KMS-11 (cell line): Measurements from ENCODE around the gene MRPL46.

Source experiments
- H2AFZ ChIP-seq: fragments of 200-600 bp; sonication (generic); 2 replicates; pipeline ENCODE4 v1.6.1; 2016; ENCODE audit warnings: antibody characterized with exemption, mixed run types, low read depth
- H3K27ac ChIP-seq: fragments of 200-600 bp; sonication (generic); 2 replicates; pipeline ENCODE4 v1.6.1; 2016; ENCODE audit warnings: mild to moderate bottlenecking, mixed run types
- H3K27me3 ChIP-seq: fragments of 200-600 bp; sonication (generic); 2 replicates; pipeline ENCODE4 v1.6.1; 2017; ENCODE audit warnings: mild to moderate bottlenecking, low read depth, mixed run types, moderate library complexity; ENCODE audit not compliant: insufficient read depth
- H3K36me3 ChIP-seq: fragments of 200-600 bp; sonication (generic); 2 replicates; pipeline ENCODE4 v1.6.1; 2017; ENCODE audit warnings: mild to moderate bottlenecking, mixed run types; ENCODE audit not compliant: insufficient read depth
- H3K4me1 ChIP-seq: fragments of 200-600 bp; sonication (generic); 2 replicates; pipeline ENCODE4 v1.6.1; 2016; ENCODE audit warnings: mild to moderate bottlenecking, low read depth, mixed run types; ENCODE audit not compliant: poor library complexity, severe bottlenecking
- H3K4me2 ChIP-seq: fragments of 200-600 bp; sonication (generic); 2 replicates; pipeline ENCODE4 v1.7.0; 2016; ENCODE audit warnings: mild to moderate bottlenecking, mixed run types
- H3K4me3 ChIP-seq: fragments of 200-600 bp; sonication (generic); IDR thresholded peaks from 2 replicates; pipeline ENCODE4 v1.6.1; 2017; ENCODE audit warnings: low read depth, low read length, mixed read lengths; ENCODE audit not compliant: insufficient read depth
- H3K79me2 ChIP-seq: fragments of 200-600 bp; sonication (generic); 2 replicates; pipeline ENCODE4 v1.6.1; 2016; ENCODE audit warnings: low read depth, mixed run types; ENCODE audit not compliant: insufficient read depth
- H3K9ac ChIP-seq: fragments of 200-600 bp; sonication (generic); 2 replicates; pipeline ENCODE4 v1.6.1; 2016; ENCODE audit warnings: mild to moderate bottlenecking, mixed run types
- H4K20me1 ChIP-seq: fragments of 200-600 bp; sonication (generic); 2 replicates; pipeline ENCODE4 v1.6.1; 2016; ENCODE audit warnings: mild to moderate bottlenecking, mixed run types; ENCODE audit not compliant: insufficient read depth
- CTCF ChIP-seq: fragments of 200-600 bp; sonication (generic); conservative IDR thresholded peaks from 2 replicates; pipeline ENCODE4 v1.6.1; 2017; ENCODE audit warnings: low read depth, mild to moderate bottlenecking, antibody characterized with exemption, low read length, moderate library complexity, mixed read lengths

The MRPL46 gene

DNA sequence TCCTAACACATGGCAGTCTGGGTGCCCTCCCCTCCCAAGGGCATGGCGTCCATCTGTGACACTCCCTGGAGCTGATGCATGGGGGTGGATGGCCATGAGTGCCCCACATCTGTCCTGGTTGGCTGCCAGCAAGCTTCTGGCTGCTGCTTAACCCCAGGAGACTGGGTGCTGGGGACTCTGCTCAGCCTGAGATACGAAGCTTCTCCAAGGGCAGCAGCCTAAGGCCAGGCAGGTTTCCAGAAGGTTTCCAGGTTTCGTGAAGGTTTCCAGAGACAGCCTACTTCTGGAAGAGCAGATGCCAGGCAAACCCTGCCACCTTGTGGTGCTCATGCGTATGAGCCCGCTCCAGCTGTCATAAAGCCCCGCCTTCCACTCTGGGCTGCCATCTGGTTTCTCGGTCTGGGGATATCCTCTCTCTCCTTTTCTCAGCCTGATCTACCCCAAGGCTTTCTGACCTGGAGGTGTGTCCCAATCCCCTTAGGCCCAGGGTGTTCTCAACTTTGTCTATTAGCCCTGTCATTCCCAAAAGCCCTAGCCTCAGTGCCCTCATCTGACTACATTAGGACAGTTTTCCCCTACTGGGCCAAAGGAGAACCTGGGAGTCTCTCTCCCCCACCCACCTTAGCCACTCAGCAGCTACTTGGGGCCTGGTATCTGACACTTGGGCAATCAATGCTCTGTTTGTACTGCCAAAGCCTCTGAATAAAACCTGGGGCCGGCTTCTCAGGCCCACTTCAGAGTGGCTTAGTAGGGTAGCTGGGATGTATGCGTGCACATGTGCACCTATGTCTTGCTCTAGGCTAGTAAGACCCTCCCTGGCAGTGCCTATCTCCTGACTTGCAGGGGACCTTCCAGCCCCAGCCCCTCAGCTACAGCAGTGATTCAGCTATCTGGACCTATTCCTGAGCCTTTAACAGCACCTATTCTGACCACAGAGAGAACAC, 12.0 kb downstream of the MRPL46 start:
- Histone ChIP-seq H4K20me1 (no peaks in the 10 kb centered on the region), H2AFZ (no peak overlapping the region), H3K27ac (no peak overlapping the region), H3K4me1 (peaks cover 9% of the 10 kb centered on the region), H3K4me3 (no peak overlapping the region), H3K27me3 (no peaks in the 10 kb centered on the region), H3K4me2 (peak overlapping the region; percentile 17; the same call in 1 of the 2 replicates), H3K79me2 (no peaks in the 10 kb centered on the region), H3K36me3 (no peaks in the 10 kb centered on the region), H3K9ac (no peak overlapping the region)
- TF ChIP-seq CTCF: peak; percentile 72

- H3K27ac ChIP-seq: no peak overlapping the region
- no peaks in the 10 kb centered on the region for H4K20me1 ChIP-seq
- no peak for TF ChIP-seq CTCF
- H2AFZ ChIP-seq: no peak overlapping the region
- no peak overlapping the region for H3K9ac ChIP-seq
- no peak overlapping the region for H3K4me3 ChIP-seq
- no peaks in the 10 kb centered on the region for H3K79me2 ChIP-seq
- no peak overlapping the region for H3K4me2 ChIP-seq
- no peaks in the 10 kb centered on the region for H3K36me3 ChIP-seq
- H3K4me1 ChIP-seq: peaks cover 9% of the 10 kb centered on the region
- no peaks in the 10 kb centered on the region for H3K27me3 ChIP-seq
Observed at GRCh38 chr15:88454236-88454635, 13.0 kb downstream of the MRPL46 start.

DNA sequence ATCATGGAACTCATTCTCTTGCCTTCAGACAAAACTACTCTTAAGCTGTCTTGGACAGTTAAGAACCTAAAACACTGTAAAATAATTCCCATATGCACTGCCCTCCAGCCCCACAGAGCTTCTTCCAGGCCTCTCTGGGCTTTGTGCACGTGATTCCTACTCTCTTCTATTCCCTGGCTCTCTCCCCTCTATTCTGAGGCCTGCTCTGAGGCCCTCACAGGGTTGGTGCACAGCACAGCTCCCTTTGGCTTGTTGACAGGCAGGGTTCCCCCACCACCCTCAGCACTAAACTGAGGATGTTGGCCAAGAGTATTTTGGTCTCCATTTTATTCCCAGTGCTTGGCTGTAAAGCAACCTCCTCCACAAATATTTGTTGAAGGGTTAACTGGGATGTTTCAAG, 13.5 kb downstream of the MRPL46 start:
- Histone ChIP-seq H3K27me3 (no peaks in the 10 kb centered on the region), H3K36me3 (no peaks in the 10 kb centered on the region), H3K4me1 (peaks cover 9% of the 10 kb centered on the region), H3K9ac (no peak overlapping the region), H2AFZ (no peak overlapping the region), H3K27ac (no peak overlapping the region), H4K20me1 (no peaks in the 10 kb centered on the region), H3K4me3 (no peak overlapping the region), H3K4me2 (no peak overlapping the region), H3K79me2 (no peaks in the 10 kb centered on the region)
- no peak for TF ChIP-seq CTCF

DNA sequence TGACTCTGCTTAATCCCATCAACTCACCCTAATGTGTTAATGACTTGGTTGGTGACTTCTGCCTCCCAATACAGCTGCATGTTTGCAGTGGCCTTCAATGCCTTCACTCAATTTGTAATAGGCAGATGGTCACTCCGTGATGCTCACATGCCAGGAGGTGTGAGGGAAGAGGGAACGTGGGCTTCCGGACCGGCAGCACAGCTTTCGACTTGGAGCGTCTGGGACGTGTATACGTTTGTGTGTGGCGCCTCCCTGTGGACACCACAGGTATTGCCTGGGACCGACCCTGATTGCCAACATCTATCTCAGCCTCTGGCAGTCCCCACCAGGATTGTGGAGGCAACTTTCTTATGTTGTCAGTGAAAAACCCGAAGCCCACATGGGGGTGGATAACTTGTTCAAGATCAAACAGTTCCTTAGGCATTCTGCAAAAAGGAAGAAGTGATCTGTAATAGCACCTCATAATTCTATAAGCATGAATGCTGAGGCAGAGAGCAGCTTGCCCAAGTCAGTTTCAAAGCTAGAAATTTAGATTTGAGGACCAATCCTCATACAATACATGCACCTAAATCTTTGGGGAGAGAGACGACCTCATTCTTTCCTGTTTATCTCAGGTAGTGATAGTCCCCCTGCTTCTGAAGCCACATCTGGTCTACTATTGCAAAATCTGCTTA, 16.9 kb downstream of the MRPL46 start:
- no peak overlapping the region for H3K4me3 ChIP-seq
- no peaks in the 10 kb centered on the region for H3K27me3 ChIP-seq
- TF ChIP-seq CTCF: peak; percentile 94
- no peaks in the 10 kb centered on the region for H3K36me3 ChIP-seq
- no peak overlapping the region for H3K27ac ChIP-seq
- no peak overlapping the region for H3K9ac ChIP-seq
- 0 out of 2 replicates have a peak overlapping the region, but pooled peaks have one; percentile 29 for H3K4me2 ChIP-seq
- peak overlapping the region; percentile 57 for H2AFZ ChIP-seq
- H4K20me1 ChIP-seq: no peaks in the 10 kb centered on the region
- no peaks in the 10 kb centered on the region for H3K79me2 ChIP-seq
- peaks cover 3% of the 10 kb centered on the region for H3K4me1 ChIP-seq
